A549 (cell line): ENCODE data around the gene RASA3.

Experiments
- CTCF ChIP-seq: fragments of >200 bp; sonication (Bioruptor Twin); formaldehyde crosslinking; IDR thresholded peaks from 3 replicates; pipeline ENCODE4 v1.5.1; 2016
- ESRRA ChIP-seq: fragments of 150-350 bp; IDR thresholded peaks from 2 replicates; pipeline ENCODE4 v1.6.1; 2014; ENCODE audit warnings: mild to moderate bottlenecking, low read length, borderline replicate concordance
- HDAC2 ChIP-seq: fragments of 200-600 bp; sonication (generic); IDR thresholded peaks from 2 replicates; pipeline ENCODE4 v1.6.1; 2016
- HOXA7 ChIP-seq: fragments of 250-450 bp; sonication (Bioruptor Pico); IDR thresholded peaks from 2 replicates; pipeline ENCODE4 v1.5.0; 2020; ENCODE audit warnings: mild to moderate bottlenecking, moderate library complexity
- RAD21 ChIP-seq, 2 experiments: fragments of >200 bp in 1 of 2; sonication (Bioruptor Twin) in 1 of 2; formaldehyde crosslinking in 1 of 2; IDR thresholded peaks in 1 of 2; conservative IDR thresholded peaks in 1 of 2; 2 replicates in 1 of 2; 3 replicates in 1 of 2; pipeline ENCODE4 v1.6.1; 2012 to 2018; ENCODE audit warnings: inconsistent platforms in 1 of 2
- TF ChIP-seq, protein P1 (sequence below): fragments of 200-600 bp; sonication (generic); IDR thresholded peaks from 2 replicates; pipeline ENCODE4 v1.6.1; 2016; ENCODE audit warnings: antibody characterized with exemption, mild to moderate bottlenecking, moderate library complexity
- TF ChIP-seq, protein P2 (sequence below): fragments of 250-450 bp; sonication (Bioruptor Pico); IDR thresholded peaks from 2 replicates; pipeline ENCODE4 v1.5.0; 2021; ENCODE audit warnings: mild to moderate bottlenecking, moderate library complexity, borderline replicate concordance

GRCh38 chr13:114174529-114174961 lies 42.1 kb upstream of the RASA3 start:
- TF ChIP-seq HOXA7 (no peak), CTCF (no peak), HDAC2 (no peak), RAD21 (conservative IDR thresholded peaks at IDR 0.05 in 1 of 2, IDR thresholded peaks at IDR 0.05 in 1 of 2) (no peak), ESRRA (no peak)
- TF ChIP-seq, protein P1, sequence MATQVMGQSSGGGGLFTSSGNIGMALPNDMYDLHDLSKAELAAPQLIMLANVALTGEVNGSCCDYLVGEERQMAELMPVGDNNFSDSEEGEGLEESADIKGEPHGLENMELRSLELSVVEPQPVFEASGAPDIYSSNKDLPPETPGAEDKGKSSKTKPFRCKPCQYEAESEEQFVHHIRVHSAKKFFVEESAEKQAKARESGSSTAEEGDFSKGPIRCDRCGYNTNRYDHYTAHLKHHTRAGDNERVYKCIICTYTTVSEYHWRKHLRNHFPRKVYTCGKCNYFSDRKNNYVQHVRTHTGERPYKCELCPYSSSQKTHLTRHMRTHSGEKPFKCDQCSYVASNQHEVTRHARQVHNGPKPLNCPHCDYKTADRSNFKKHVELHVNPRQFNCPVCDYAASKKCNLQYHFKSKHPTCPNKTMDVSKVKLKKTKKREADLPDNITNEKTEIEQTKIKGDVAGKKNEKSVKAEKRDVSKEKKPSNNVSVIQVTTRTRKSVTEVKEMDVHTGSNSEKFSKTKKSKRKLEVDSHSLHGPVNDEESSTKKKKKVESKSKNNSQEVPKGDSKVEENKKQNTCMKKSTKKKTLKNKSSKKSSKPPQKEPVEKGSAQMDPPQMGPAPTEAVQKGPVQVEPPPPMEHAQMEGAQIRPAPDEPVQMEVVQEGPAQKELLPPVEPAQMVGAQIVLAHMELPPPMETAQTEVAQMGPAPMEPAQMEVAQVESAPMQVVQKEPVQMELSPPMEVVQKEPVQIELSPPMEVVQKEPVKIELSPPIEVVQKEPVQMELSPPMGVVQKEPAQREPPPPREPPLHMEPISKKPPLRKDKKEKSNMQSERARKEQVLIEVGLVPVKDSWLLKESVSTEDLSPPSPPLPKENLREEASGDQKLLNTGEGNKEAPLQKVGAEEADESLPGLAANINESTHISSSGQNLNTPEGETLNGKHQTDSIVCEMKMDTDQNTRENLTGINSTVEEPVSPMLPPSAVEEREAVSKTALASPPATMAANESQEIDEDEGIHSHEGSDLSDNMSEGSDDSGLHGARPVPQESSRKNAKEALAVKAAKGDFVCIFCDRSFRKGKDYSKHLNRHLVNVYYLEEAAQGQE = no peak
- TF ChIP-seq, protein P2, sequence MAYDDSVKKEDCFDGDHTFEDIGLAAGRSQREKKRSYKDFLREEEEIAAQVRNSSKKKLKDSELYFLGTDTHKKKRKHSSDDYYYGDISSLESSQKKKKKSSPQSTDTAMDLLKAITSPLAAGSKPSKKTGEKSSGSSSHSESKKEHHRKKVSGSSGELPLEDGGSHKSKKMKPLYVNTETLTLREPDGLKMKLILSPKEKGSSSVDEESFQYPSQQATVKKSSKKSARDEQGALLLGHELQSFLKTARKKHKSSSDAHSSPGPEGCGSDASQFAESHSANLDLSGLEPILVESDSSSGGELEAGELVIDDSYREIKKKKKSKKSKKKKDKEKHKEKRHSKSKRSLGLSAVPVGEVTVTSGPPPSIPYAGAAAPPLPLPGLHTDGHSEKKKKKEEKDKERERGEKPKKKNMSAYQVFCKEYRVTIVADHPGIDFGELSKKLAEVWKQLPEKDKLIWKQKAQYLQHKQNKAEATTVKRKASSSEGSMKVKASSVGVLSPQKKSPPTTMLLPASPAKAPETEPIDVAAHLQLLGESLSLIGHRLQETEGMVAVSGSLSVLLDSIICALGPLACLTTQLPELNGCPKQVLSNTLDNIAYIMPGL = no peak
